Activated T-helper 1 cell treated with anti-CD3 and anti-CD28 coated beads, Interleukin-12 subunit alpha, Interleukin-12 subunit beta, Interleukin-2, Interleukin-4 antibody, amounts not matched to agents 30 ng/mL and 10 ng/mL and 1 ng/mL, durations not matched to agents 14 hours and 24 hours and 36 hours (primary cell): ENCODE results near the gene CLSTN2. TPM values are rescaled to one million over a fixed set of nuclear protein-coding genes. Genes with fewer than 3 reads are reported as not detected.

Experiments
- DNase-seq: peaks from one replicate; pipeline ENCODE4 v3.0.0; 2021; ENCODE audit warnings: low spot score
- H3K27ac Mint-ChIP-seq: one replicate; pipeline ENCODE4 v1.8.0; 2021; ENCODE audit warnings: mild to moderate bottlenecking, mixed read lengths
- H3K27me3 Mint-ChIP-seq: one replicate; pipeline ENCODE4 v1.8.0; 2022; ENCODE audit warnings: mild to moderate bottlenecking, moderate library complexity, mixed read lengths; ENCODE audit not compliant: insufficient read depth
- H3K36me3 Mint-ChIP-seq: one replicate; pipeline ENCODE4 v1.8.0; 2021; ENCODE audit warnings: low read depth, mixed read lengths
- H3K4me1 Mint-ChIP-seq: one replicate; pipeline ENCODE4 v1.8.0; 2021; ENCODE audit warnings: low read depth, mixed read lengths
- H3K4me3 Mint-ChIP-seq: one replicate; pipeline ENCODE4 v1.8.0; 2021; ENCODE audit warnings: mild to moderate bottlenecking, moderate library complexity, mixed read lengths
- H3K9me3 Mint-ChIP-seq: one replicate; pipeline ENCODE4 v1.8.0; 2021; ENCODE audit warnings: mixed read lengths
- intact Hi-C: fragments of 100-400 bp; cut with micrococcal nuclease; formaldehyde crosslinking; loops from one replicate; pipeline ENCODE4 v1.15.1; 2024
- total RNA-seq: library from RNA; stranded (reverse); gene quantifications from 2 replicates; pipeline ENCODE4 v1.2.3, GENCODE V29; 2022

CLSTN2 gene
- total RNA-seq, 1 donor from 2014 or later, result not detected

DNA sequence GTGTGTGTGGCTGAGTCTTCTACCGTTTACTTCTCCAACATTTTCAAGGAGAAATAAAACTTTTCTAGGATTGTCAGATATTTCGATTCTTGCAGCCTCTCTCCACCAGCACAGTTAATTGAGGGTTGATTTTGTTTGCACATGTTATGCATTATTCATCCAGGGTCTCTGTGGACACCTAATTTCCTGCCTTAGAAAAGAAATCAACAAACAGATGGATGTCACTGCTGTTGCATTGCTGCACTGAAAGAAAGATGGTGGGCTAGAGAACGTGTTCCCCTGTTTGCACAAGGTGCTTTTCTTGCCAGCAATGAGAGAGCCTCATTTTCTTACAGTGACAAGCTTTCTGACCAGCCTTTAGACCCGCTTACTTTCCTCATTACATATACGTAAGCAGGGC, 150.0 kb downstream of the CLSTN2 start:
- no peak for DNase-seq
- Mint-ChIP-seq H3K9me3 (no peaks in the 10 kb centered on the region), H3K4me1 (no peaks in the 10 kb centered on the region), H3K4me3 (no peak overlapping the region), H3K27ac (no peak overlapping the region), H3K27me3 (no peaks in the 10 kb centered on the region), H3K36me3 (no peaks in the 10 kb centered on the region)
- intact Hi-C loops, result no loop called here

- H3K27me3 Mint-ChIP-seq, result no peaks in the 10 kb centered on the region
- H3K27ac Mint-ChIP-seq, result no peak overlapping the region
- no peak for DNase-seq
- intact Hi-C loops, result no loop called here
- no peaks in the 10 kb centered on the region for H3K9me3 Mint-ChIP-seq
- H3K4me3 Mint-ChIP-seq, result no peak overlapping the region
- no peaks in the 10 kb centered on the region for H3K36me3 Mint-ChIP-seq
- no peaks in the 10 kb centered on the region for H3K4me1 Mint-ChIP-seq
These were observed 151.7 kb downstream of the CLSTN2 start for GRCh38 chr3:140086642-140087041.

GRCh38 chr3:140088058-140088457, 153.1 kb downstream of the CLSTN2 start:
- DNase-seq, result no peak
- Mint-ChIP-seq H3K4me3 (no peak overlapping the region), H3K9me3 (no peaks in the 10 kb centered on the region), H3K27ac (no peak overlapping the region), H3K36me3 (no peaks in the 10 kb centered on the region), H3K27me3 (no peaks in the 10 kb centered on the region), H3K4me1 (no peaks in the 10 kb centered on the region)
- intact Hi-C loops, result no loop called here

- Mint-ChIP-seq H3K4me1 (no peaks in the 10 kb centered on the region), H3K27ac (no peak overlapping the region), H3K9me3 (no peaks in the 10 kb centered on the region), H3K36me3 (no peaks in the 10 kb centered on the region), H3K27me3 (no peaks in the 10 kb centered on the region), H3K4me3 (no peak overlapping the region)
- DNase-seq, result no peak
- intact Hi-C loops, result no loop called here
These were observed 153.5 kb downstream of the CLSTN2 start for GRCh38 chr3:140088513-140088912.

GRCh38 chr3:140089403-140090072, 154.6 kb downstream of the CLSTN2 start:
- no peaks in the 10 kb centered on the region for H3K27me3 Mint-ChIP-seq

GRCh38 chr3:140091143-140091542, 156.2 kb downstream of the CLSTN2 start:
- intact Hi-C loops, result no loop called here
- DNase-seq, result no peak
- Mint-ChIP-seq H3K9me3 (no peaks in the 10 kb centered on the region), H3K4me1 (no peaks in the 10 kb centered on the region), H3K36me3 (no peaks in the 10 kb centered on the region), H3K27ac (no peak overlapping the region), H3K27me3 (no peaks in the 10 kb centered on the region), H3K4me3 (no peak overlapping the region)

More at GRCh38 chr3:140089403-140090072, 154.6 kb downstream of the CLSTN2 start:
- no peaks in the 10 kb centered on the region for H3K9me3 Mint-ChIP-seq
- no peak for DNase-seq
- intact Hi-C loops, result no loop called here
- H3K4me3 Mint-ChIP-seq, result no peak overlapping the region
- no peak overlapping the region for H3K27ac Mint-ChIP-seq
- no peaks in the 10 kb centered on the region for H3K4me1 Mint-ChIP-seq
- H3K36me3 Mint-ChIP-seq, result no peaks in the 10 kb centered on the region

DNA sequence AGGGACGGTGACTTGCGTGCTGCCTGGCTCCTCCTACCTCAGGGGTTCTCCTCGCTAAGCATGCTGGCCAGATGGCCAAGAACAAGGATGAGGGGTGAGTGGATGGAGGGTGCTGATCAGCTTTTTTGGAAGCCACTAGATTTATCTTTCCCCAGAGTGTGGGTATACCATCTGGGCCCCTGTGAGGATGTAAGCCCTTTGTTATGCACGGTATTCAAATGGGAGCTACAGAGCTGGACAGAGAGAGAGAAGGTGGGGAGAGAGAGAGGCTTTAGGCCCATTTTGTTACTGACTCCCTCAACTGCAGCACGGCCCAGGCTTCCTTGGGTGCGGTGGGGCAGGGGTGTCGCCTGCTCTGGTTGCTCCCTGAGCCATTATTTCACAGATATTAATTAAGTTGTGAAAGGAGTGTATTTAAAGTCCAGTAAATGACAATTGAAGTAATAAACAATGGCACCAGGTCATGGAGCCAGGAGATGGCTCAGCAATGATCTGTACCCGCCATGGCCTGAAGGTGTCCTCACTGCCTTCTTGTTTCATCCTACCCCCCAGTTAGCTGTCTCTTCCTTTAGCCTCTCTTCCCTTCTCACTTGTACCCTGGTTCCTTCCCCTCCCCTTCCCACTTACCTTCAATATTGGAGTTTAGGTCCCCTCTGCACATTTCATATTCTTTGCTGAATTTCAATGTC, 158.0 kb downstream of the CLSTN2 start:
- no peak for DNase-seq
- no peaks in the 10 kb centered on the region for H3K9me3 Mint-ChIP-seq
- no peaks in the 10 kb centered on the region for H3K27me3 Mint-ChIP-seq
- no peaks in the 10 kb centered on the region for H3K36me3 Mint-ChIP-seq
- intact Hi-C loops, result no loop called here
- no peaks in the 10 kb centered on the region for H3K4me1 Mint-ChIP-seq
- H3K27ac Mint-ChIP-seq, result no peak overlapping the region
- H3K4me3 Mint-ChIP-seq, result no peak overlapping the region

- no peak for DNase-seq
These were observed 158.8 kb downstream of the CLSTN2 start for GRCh38 chr3:140093742-140094141.

GRCh38 chr3:140094487-140094886, 159.5 kb downstream of the CLSTN2 start:
- Mint-ChIP-seq H3K36me3 (no peaks in the 10 kb centered on the region), H3K27me3 (no peaks in the 10 kb centered on the region), H3K9me3 (no peaks in the 10 kb centered on the region), H3K4me3 (no peak overlapping the region), H3K27ac (no peak overlapping the region), H3K4me1 (no peaks in the 10 kb centered on the region)
- DNase-seq, result no peak
- intact Hi-C loops, result no loop called here

More at GRCh38 chr3:140093742-140094141, 158.8 kb downstream of the CLSTN2 start:
- no peak overlapping the region for H3K27ac Mint-ChIP-seq
- no peaks in the 10 kb centered on the region for H3K9me3 Mint-ChIP-seq
- no peaks in the 10 kb centered on the region for H3K27me3 Mint-ChIP-seq
- H3K36me3 Mint-ChIP-seq, result no peaks in the 10 kb centered on the region
- no peaks in the 10 kb centered on the region for H3K4me1 Mint-ChIP-seq
- intact Hi-C loops, result no loop called here
- H3K4me3 Mint-ChIP-seq, result no peak overlapping the region

DNA sequence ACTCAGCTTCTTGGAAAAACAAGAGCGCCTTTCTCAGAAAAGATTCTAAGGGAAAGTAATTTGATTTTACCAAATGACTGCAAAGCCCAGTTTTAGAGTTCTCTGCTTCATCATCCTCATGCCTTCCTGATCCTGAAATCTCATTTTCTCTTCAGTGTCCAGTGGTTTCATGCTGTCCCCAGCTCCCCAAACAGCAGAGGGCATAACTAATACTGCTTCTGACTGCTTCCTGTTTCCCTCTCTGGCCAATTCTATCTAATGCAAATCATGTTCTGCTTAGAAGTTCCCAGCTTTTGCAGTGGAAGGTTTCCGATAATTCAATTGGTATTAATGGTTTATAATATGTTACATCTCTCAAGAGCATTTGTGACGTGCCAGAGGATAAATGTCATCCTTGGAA, 161.1 kb downstream of the CLSTN2 start:
- no peak for DNase-seq
- no peak overlapping the region for H3K4me3 Mint-ChIP-seq
- H3K27ac Mint-ChIP-seq, result no peak overlapping the region
- peaks cover 3% of the 10 kb centered on the region for H3K27me3 Mint-ChIP-seq
- intact Hi-C loops, result no loop called here
- no peaks in the 10 kb centered on the region for H3K36me3 Mint-ChIP-seq
- no peaks in the 10 kb centered on the region for H3K9me3 Mint-ChIP-seq
- H3K4me1 Mint-ChIP-seq, result no peaks in the 10 kb centered on the region

GRCh38 chr3:140097874-140098635, 163.1 kb downstream of the CLSTN2 start:
- intact Hi-C loops, result no loop called here
- Mint-ChIP-seq H3K9me3 (peaks cover 5% of the 10 kb centered on the region), H3K4me3 (no peak overlapping the region), H3K27ac (no peak overlapping the region), H3K4me1 (no peaks in the 10 kb centered on the region), H3K36me3 (no peaks in the 10 kb centered on the region), H3K27me3 (peaks cover 3% of the 10 kb centered on the region)
- no peak for DNase-seq

DNA sequence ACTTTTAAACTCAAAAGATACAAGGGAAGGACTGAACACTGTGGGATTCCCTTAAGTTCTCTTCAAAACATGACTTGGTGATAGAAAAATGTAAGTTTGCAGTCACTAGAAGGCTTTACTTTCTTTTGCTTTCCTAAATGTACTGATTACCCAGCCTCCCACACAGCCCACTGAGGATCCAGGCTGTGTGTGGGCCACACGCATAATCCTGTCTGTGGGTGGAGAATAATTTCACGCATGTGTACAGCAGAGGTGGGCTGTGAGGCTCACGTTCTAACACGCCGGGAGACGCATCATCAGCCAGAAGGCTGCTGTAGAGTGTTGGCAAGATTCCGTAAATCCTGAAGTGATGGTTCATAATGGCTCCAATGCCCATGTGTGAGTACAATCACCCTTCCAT, 165.5 kb downstream of the CLSTN2 start:
- Mint-ChIP-seq H3K4me3 (no peak overlapping the region), H3K4me1 (no peaks in the 10 kb centered on the region)
- intact Hi-C loops, result no loop called here

GRCh38 chr3:140103166-140103565, 168.2 kb downstream of the CLSTN2 start:
- H3K4me1 Mint-ChIP-seq, result no peaks in the 10 kb centered on the region
- H3K36me3 Mint-ChIP-seq, result no peaks in the 10 kb centered on the region
- no peak for DNase-seq
- H3K27me3 Mint-ChIP-seq, result peaks cover 3% of the 10 kb centered on the region
- H3K9me3 Mint-ChIP-seq, result peaks cover 5% of the 10 kb centered on the region
- intact Hi-C loops, result no loop called here
- no peak overlapping the region for H3K4me3 Mint-ChIP-seq
- no peak overlapping the region for H3K27ac Mint-ChIP-seq

More for the DNA sequence above, 165.5 kb downstream of the CLSTN2 start:
- Mint-ChIP-seq H3K9me3 (peaks cover 5% of the 10 kb centered on the region), H3K36me3 (no peaks in the 10 kb centered on the region), H3K27ac (no peak overlapping the region), H3K27me3 (peaks cover 3% of the 10 kb centered on the region)
- no peak for DNase-seq
